Left ventricle myocardium inferior (tissue), 1 donor: ENCODE results near the gene AIMP2. TPM values are rescaled to one million over a fixed set of nuclear protein-coding genes. Genes with fewer than 3 reads are reported as not detected.
"Not testable (repeated sequence)": the region's sequence is repeated elsewhere in the genome, so short reads cannot be mapped to it uniquely, and the experiment has no call there.

ENCODE experiments used
- DNase-seq: peaks from one replicate; pipeline ENCODE4 v3.0.0-alpha.2; 2020
- H3K27ac ChIP-seq: fragments of 200-600 bp; replicated peaks from 2 replicates; pipeline ENCODE4 v1.8.0; 2021
- H3K27me3 ChIP-seq: fragments of 200-600 bp; 2 replicates; pipeline ENCODE4 v1.8.0; 2021; ENCODE audit warnings: low read depth
- H3K36me3 ChIP-seq: fragments of 200-600 bp; 2 replicates; pipeline ENCODE4 v1.8.0; 2021
- H3K4me1 ChIP-seq: fragments of 200-600 bp; 2 replicates; pipeline ENCODE4 v1.8.0; 2021
- H3K4me3 ChIP-seq: fragments of 200-600 bp; 2 replicates; pipeline ENCODE4 v1.8.0; 2021; ENCODE audit warnings: mild to moderate bottlenecking, moderate library complexity
- H3K9me3 ChIP-seq: fragments of 200-600 bp; replicated peaks from 2 replicates; pipeline ENCODE4 v1.8.0; 2021
- CTCF ChIP-seq: fragments of 200-600 bp; IDR thresholded peaks from 2 replicates; pipeline ENCODE4 v1.8.0; 2021; ENCODE audit warnings: antibody characterized with exemption, mild to moderate bottlenecking, borderline replicate concordance
- intact Hi-C: fragments of 100-400 bp; cut with micrococcal nuclease; formaldehyde crosslinking; loops from one replicate; pipeline ENCODE4 v1.11.0; 2022
- long read RNA-seq: library from polyadenylated mRNA; unstranded; transcript quantifications from one replicate; pipeline ENCODE4 v2.0.0, GENCODE V29; 2021
- total RNA-seq: library from RNA; stranded (reverse); fragmentation: NEBNext Ultra II Directional; extraction: Animal tissue kit (Norgen Biotek cat#: 25700); gene quantifications from one replicate; pipeline ENCODE4 v1.2.1, GENCODE V29; 2021
- donor health status: DM: no; HTN: yes; CAD: no; lungs with severe emphysema.

AIMP2 gene
- 49.1 TPM for total RNA-seq
- long read RNA-seq, transcript AIMP2-201 (4 exons, 1,225 nt) = major isoform, 35 of 45 reads
- long read RNA-seq, partial matches to known transcripts = 2 of 45 reads
- long read RNA-seq, other reads (novel, unspliced or antisense) = 7 of 45 reads

- Histone ChIP-seq H3K9me3 (no peaks in the 10 kb centered on the region), H3K4me3 (peak within 1 kb of the TSS; percentile 83), H3K4me1 (peaks cover 64% of the 10 kb centered on the region), H3K27me3 (no peaks in the 10 kb centered on the region), H3K36me3 (peaks cover 7% of the 10 kb centered on the region), H3K27ac (peak within 1 kb of the TSS; percentile 99)
- TF ChIP-seq CTCF = peak; percentile 15
- intact Hi-C loops = no loop called here
- peak; percentile 98 for DNase-seq
Measured at GRCh38 chr7:6008668-6009611, at the start of gene AIMP2, which contains the start of gene PMS2. Gene AIMP2 (plus strand): TSS chr7:6009272. CDS start chr7:6009364, 92 bp downstream. Gene PMS2 (minus strand): TSS chr7:6009049. CDS start chr7:6009019, 30 bp downstream.

- H3K4me3 ChIP-seq, DNase-seq, H3K27ac ChIP-seq, H3K9me3 ChIP-seq, intact Hi-C loops, H3K36me3 ChIP-seq, H3K4me1 ChIP-seq, H3K27me3 ChIP-seq: not testable (repeated sequence)
Measured at GRCh38 chr7:5963205-5963604, 45.9 kb upstream of the AIMP2 start.

- H3K4me3 ChIP-seq, H3K27ac ChIP-seq, intact Hi-C loops, H3K36me3 ChIP-seq, H3K4me1 ChIP-seq, H3K9me3 ChIP-seq, H3K27me3 ChIP-seq, DNase-seq: not testable (repeated sequence)
Measured at GRCh38 chr7:5963810-5964209, 45.3 kb upstream of the AIMP2 start.

GRCh38 chr7:5970347-5970911 lies 38.6 kb upstream of the AIMP2 start, which contains the start of gene RSPH10B:
Gene RSPH10B (minus strand): TSS chr7:5970689. CDS start chr7:5967116, 3,573 bp downstream.
- intact Hi-C loops, H3K9me3 ChIP-seq, H3K4me1 ChIP-seq, DNase-seq, H3K27ac ChIP-seq, H3K27me3 ChIP-seq, H3K36me3 ChIP-seq, H3K4me3 ChIP-seq: not testable (repeated sequence)

- H3K4me1 ChIP-seq, H3K36me3 ChIP-seq, H3K4me3 ChIP-seq, H3K9me3 ChIP-seq, H3K27ac ChIP-seq, DNase-seq, intact Hi-C loops, H3K27me3 ChIP-seq: not testable (repeated sequence)
Measured at GRCh38 chr7:5973580-5973979, 35.5 kb upstream of the AIMP2 start.

GRCh38 chr7:5979680-5980314 lies 29.3 kb upstream of the AIMP2 start:
- H3K4me3 ChIP-seq, H3K9me3 ChIP-seq, H3K36me3 ChIP-seq, H3K4me1 ChIP-seq, intact Hi-C loops, H3K27ac ChIP-seq, H3K27me3 ChIP-seq, DNase-seq: not testable (repeated sequence)

- peaks cover 60% of the 10 kb centered on the region for H3K36me3 ChIP-seq
- H3K27me3 ChIP-seq = not testable (repeated sequence)
Measured at GRCh38 chr7:5987061-5987460, 22.0 kb upstream of the AIMP2 start.

GRCh38 chr7:5997210-5997808 lies 11.8 kb upstream of the AIMP2 start:
- H3K27ac ChIP-seq = peak overlapping the region; percentile 2
- H3K27me3 ChIP-seq = no peaks in the 10 kb centered on the region
- H3K36me3 ChIP-seq = peaks cover 83% of the 10 kb centered on the region
- H3K4me1 ChIP-seq = no peaks in the 10 kb centered on the region
- peak; percentile 76 for TF ChIP-seq CTCF
- peak; percentile 20 for DNase-seq
- intact Hi-C loops = no loop called here
- H3K9me3 ChIP-seq = no peaks in the 10 kb centered on the region
- no peak overlapping the region for H3K4me3 ChIP-seq

More at GRCh38 chr7:5987061-5987460, 22.0 kb upstream of the AIMP2 start:
- H3K4me1 ChIP-seq, H3K9me3 ChIP-seq, intact Hi-C loops, H3K27ac ChIP-seq, H3K4me3 ChIP-seq, DNase-seq: not testable (repeated sequence)
